CD4-positive, alpha-beta memory T cell (primary cell): ENCODE results near the gene ZNF615. TPM values are rescaled to one million over a fixed set of nuclear protein-coding genes. Genes with fewer than 3 reads are reported as not detected.
"Not testable (repeated sequence)": the region's sequence is repeated elsewhere in the genome, so short reads cannot be mapped to it uniquely, and the experiment has no call there.

Experiments
- CTCF ChIA-PET: fragments of 350-600 bp; sonication (Branson Sonifier 250); formaldehyde crosslinking; loops from one replicate; lab custom pipeline; 2021; ENCODE audit warnings: inconsistent platforms; ENCODE audit not compliant: partially characterized antibody; lab: Charles Lee
- POLR2A ChIA-PET: fragments of 350-600 bp; sonication (Branson Sonifier 250); formaldehyde crosslinking; loops from one replicate; lab custom pipeline; 2021; ENCODE audit not compliant: partially characterized antibody; lab: Charles Lee
- DNase-seq, 5 donors: peaks; one replicate each; pipeline versions ENCODE4 v3.0.0 to v3.0.0-alpha.2; 2020 to 2022; ENCODE audit warnings: mixed read lengths in 1 of 5
- H3K27ac ChIP-seq: one replicate; pipeline ENCODE4 v1.7.0; 2013; ENCODE audit warnings: low read depth, low read length
- H3K27me3 ChIP-seq: 2 replicates; pipeline ENCODE4 v1.7.0; 2013; ENCODE audit warnings: mild to moderate bottlenecking, low read length, moderate library complexity; ENCODE audit not compliant: insufficient read depth
- H3K36me3 ChIP-seq: 2 replicates; pipeline ENCODE4 v1.7.0; 2013; ENCODE audit warnings: mild to moderate bottlenecking, low read length, moderate library complexity; ENCODE audit not compliant: insufficient read depth
- H3K4me1 ChIP-seq: 2 replicates; pipeline ENCODE4 v1.7.0; 2013; ENCODE audit warnings: mild to moderate bottlenecking, low read length, moderate library complexity; ENCODE audit not compliant: insufficient read depth
- H3K4me3 ChIP-seq, 2 donors: one replicate each; pipeline ENCODE4 v1.7.0; 2013; ENCODE audit warnings: low read length in 2 of 2, mild to moderate bottlenecking in 1 of 2
- H3K9me3 ChIP-seq, 2 donors: one replicate each; pipeline ENCODE4 v1.7.0; 2013; ENCODE audit warnings: low read length in 2 of 2, control low read depth in 1 of 2; ENCODE audit not compliant: control insufficient read depth in 1 of 2
- H3K27ac Mint-ChIP-seq, 7 donors: one replicate each; pipeline ENCODE4 v1.8.0; 2020 to 2021; ENCODE audit warnings: mixed read lengths in 7 of 7, mild to moderate bottlenecking in 6 of 7, inconsistent platforms in 3 of 7, moderate library complexity in 3 of 7
- H3K27me3 Mint-ChIP-seq, 2 donors: one replicate each; pipeline ENCODE4 v1.8.0; 2020 to 2021; ENCODE audit warnings: mixed read lengths in 2 of 2
- H3K36me3 Mint-ChIP-seq, 2 donors: one replicate each; pipeline ENCODE4 v1.8.0; 2020 to 2021; ENCODE audit warnings: mixed read lengths in 2 of 2, inconsistent platforms in 1 of 2, mild to moderate bottlenecking in 1 of 2
- H3K4me1 Mint-ChIP-seq, 4 donors: one replicate each; pipeline ENCODE4 v1.8.0; 2020 to 2021; ENCODE audit warnings: mixed read lengths in 4 of 4, mild to moderate bottlenecking in 1 of 4
- H3K4me3 Mint-ChIP-seq, 8 donors: one replicate each; pipeline ENCODE4 v1.8.0; 2020 to 2021; ENCODE audit warnings: mixed read lengths in 8 of 8, mild to moderate bottlenecking in 7 of 8, moderate library complexity in 6 of 8, inconsistent platforms in 3 of 8
- H3K9me3 Mint-ChIP-seq, 8 donors: one replicate each; pipeline ENCODE4 v1.8.0; 2020 to 2021; ENCODE audit warnings: mixed read lengths in 8 of 8, mild to moderate bottlenecking in 5 of 8, inconsistent platforms in 3 of 8, moderate library complexity in 1 of 8
- intact Hi-C: fragments of 100-400 bp; cut with micrococcal nuclease; formaldehyde crosslinking; loops from one replicate; pipeline ENCODE4 v1.15.1; 2023
- polyA plus RNA-seq, 2 donors: library from polyadenylated mRNA; unstranded; fragments of 300-500 nt; fragmentation: Illumina TruSeq; gene quantifications; one replicate each; pipeline ENCODE4 v1.2.3, GENCODE V29; 2021
- total RNA-seq, 2 experiments: library from RNA; stranded (reverse); gene quantifications; one replicate each; pipeline ENCODE4 v1.2.3, GENCODE V29; 2021

The ZNF615 gene
- total and polyA plus RNA-seq, 4 experiments from 2014 or later, result 6.5 to 22.4 (median 15.9) TPM

DNA sequence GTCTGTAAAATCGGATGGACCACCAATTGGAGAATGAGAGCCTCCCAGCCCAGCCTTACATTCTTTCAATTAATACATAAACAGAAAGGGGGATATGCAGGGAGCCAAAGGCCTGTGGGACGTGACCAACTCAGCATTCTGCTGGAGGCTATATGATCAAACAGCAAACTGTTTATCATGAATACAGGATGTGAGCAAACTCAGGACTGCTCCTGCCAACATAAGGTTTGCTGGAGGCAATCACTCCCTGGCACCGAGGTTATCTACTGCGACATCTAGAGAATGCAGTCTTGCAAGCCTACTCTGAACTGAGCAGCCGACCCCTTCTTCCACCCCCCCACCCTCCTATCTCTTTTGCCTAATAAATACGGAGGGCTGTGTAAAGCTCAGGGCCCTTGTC is 27.1 kb downstream of the ZNF615 start:
- H3K27ac ChIP-seq, H3K4me1 ChIP-seq, POLR2A ChIA-PET, H3K4me3 Mint-ChIP-seq, H3K27me3 ChIP-seq, DNase-seq, intact Hi-C loops, CTCF ChIA-PET, H3K27me3 Mint-ChIP-seq, H3K27ac Mint-ChIP-seq, H3K36me3 ChIP-seq: not testable (repeated sequence)
- peaks cover 3 to 93% (median 82%) of the 10 kb centered on the region in 8 donors for H3K9me3 Mint-ChIP-seq
- H3K4me3 ChIP-seq, result peak overlapping the region in 1 of 2 donors; percentile 1
- peaks cover 4 to 59% of the 10 kb centered on the region in 2 donors for H3K9me3 ChIP-seq
- peaks cover 0 to 28% (median 5%) of the 10 kb centered on the region in 4 donors for H3K4me1 Mint-ChIP-seq
- peaks cover 86 to 87% of the 10 kb centered on the region in 2 donors for H3K36me3 Mint-ChIP-seq

DNA sequence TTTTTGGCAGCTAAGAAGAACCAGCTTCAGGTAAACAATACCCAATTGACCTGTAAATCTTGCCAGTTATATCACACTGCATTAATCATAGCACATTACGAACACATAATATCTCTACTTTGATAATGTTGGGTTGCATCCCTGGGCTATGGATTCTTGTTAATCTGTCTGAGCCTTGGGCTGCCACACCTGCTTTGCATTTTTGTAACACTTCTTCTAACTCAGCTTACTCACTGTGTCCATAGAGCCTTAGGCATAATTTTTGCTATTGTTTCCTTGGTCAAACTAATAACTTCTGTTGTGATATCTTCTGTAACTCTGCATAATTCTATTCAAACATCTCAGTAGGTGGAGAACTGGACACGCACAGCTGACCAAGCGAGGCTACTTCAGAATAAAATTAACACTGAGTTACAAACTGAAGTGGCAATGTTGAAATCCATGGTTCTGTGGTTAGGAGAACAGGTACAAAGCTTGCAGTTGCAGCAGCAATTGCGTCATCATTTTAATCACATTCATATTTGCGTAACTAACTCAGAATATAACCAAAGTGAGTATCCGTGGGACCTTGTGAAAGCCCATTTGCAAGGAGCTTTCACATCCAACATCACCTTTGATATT is 27.8 kb downstream of the ZNF615 start:
- no peak overlapping the region for H3K4me3 Mint-ChIP-seq
- no peaks in the 10 kb centered on the region for H3K27me3 Mint-ChIP-seq
- Histone ChIP-seq H3K4me3 (no peak overlapping the region), H3K4me1 (peaks cover 3% of the 10 kb centered on the region), H3K36me3 (peaks cover 10% of the 10 kb centered on the region), H3K9me3 (peaks cover 4 to 55% of the 10 kb centered on the region in 2 donors), H3K27ac (no peak overlapping the region), H3K27me3 (no peaks in the 10 kb centered on the region)
- H3K36me3 Mint-ChIP-seq, result peaks cover 86 to 87% of the 10 kb centered on the region in 2 donors
- no peak overlapping the region for H3K27ac Mint-ChIP-seq
- peaks cover 0 to 23% (median 2%) of the 10 kb centered on the region in 4 donors for H3K4me1 Mint-ChIP-seq
- H3K9me3 Mint-ChIP-seq, result peaks cover 3 to 97% (median 83%) of the 10 kb centered on the region in 8 donors
- DNase-seq, result no peak
- POLR2A ChIA-PET, result no interaction called here
- intact Hi-C loops, result no loop called here
- CTCF ChIA-PET, result no interaction called here

DNA sequence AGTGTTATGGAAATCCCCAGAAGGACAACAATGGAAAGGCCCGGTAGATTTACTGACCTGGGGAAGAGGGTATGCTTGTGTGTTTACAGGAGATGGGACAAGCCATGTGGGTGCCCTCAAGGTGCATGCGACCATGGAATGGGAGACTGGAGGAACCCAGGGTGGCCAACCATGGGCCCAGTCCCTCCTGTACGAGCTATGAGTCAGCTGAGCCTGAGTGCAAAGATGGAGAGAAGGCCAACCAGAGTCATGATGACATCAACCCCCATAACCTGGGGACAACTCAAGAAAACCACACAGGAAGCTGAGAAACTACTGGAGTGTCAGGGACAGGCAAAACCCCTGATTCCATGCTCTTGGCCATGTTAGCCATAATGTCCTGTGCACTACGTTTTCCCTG is 29.1 kb downstream of the ZNF615 start:
- no peak overlapping the region for H3K4me3 ChIP-seq
- Mint-ChIP-seq H3K4me1 (peaks cover 0 to 20% (median 2%) of the 10 kb centered on the region in 4 donors), H3K4me3 (peak overlapping the region in 1 of 8 donors; percentile 18), H3K27ac (no peak overlapping the region), H3K27me3 (no peaks in the 10 kb centered on the region), H3K36me3 (peaks cover 88 to 93% of the 10 kb centered on the region in 2 donors), H3K9me3 (peaks cover 3 to 98% (median 88%) of the 10 kb centered on the region in 8 donors)
- DNase-seq, result no peak
- H3K36me3 ChIP-seq, result peaks cover 19% of the 10 kb centered on the region
- POLR2A ChIA-PET, result no interaction called here
- H3K27ac ChIP-seq, result no peak overlapping the region
- H3K9me3 ChIP-seq, result peaks cover 14 to 66% of the 10 kb centered on the region in 2 donors
- CTCF ChIA-PET, result no interaction called here
- intact Hi-C loops, result no loop called here
- no peaks in the 10 kb centered on the region for H3K27me3 ChIP-seq
- H3K4me1 ChIP-seq, result no peaks in the 10 kb centered on the region

DNA sequence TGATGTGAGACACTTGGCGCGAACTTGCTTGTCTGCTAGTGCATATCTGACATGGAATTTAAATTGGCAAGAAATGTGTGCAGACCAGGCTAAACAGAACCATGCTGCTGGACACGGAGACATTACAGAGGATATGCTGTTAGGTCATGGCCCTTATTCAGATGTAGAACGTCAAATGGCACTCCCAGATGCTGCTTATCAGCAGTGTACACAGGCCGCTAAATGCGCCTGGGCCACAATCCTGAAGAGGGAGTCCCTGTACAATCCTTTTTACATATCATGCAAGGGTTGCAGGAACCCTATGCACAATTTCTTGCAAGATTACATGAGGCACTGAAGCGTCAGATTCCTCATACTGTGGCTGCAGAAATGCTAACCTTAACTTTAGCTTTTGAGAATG is 30.7 kb downstream of the ZNF615 start:
- H3K27me3 Mint-ChIP-seq, result no peaks in the 10 kb centered on the region
- peaks cover 0 to 98% (median 88%) of the 10 kb centered on the region in 8 donors for H3K9me3 Mint-ChIP-seq
- CTCF ChIA-PET, result no interaction called here
- Histone ChIP-seq H3K4me1 (no peaks in the 10 kb centered on the region), H3K4me3 (no peak overlapping the region), H3K36me3 (peaks cover 33% of the 10 kb centered on the region), H3K9me3 (peaks cover 19 to 75% of the 10 kb centered on the region in 2 donors), H3K27me3 (no peaks in the 10 kb centered on the region), H3K27ac (no peak overlapping the region)
- peaks cover 86 to 93% of the 10 kb centered on the region in 2 donors for H3K36me3 Mint-ChIP-seq
- H3K4me3 Mint-ChIP-seq, result peak overlapping the region in 1 of 8 donors; percentile 10
- intact Hi-C loops, result no loop called here
- H3K4me1 Mint-ChIP-seq, result peaks cover 0 to 10% (median 0%) of the 10 kb centered on the region in 4 donors
- POLR2A ChIA-PET, result no interaction called here
- DNase-seq, result no peak
- no peak overlapping the region for H3K27ac Mint-ChIP-seq

DNA sequence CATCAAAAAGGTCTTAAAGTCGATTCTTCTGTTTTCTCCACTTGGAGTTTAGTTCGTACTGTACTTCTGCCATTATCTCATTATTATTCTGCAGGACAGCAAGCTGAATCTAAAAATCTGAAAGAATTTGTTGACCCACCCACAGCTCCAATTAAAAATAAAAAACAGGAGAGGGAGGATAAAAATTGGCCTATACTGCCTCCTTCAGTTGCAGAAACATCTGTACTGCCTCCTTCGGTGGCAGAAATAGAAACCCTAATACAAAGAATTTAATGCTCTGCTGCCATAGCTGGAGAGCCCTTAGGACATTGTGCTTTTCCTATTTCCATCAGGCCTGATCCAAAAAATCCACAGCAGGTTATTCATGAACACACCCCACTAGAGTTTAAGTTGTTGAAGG is 31.2 kb downstream of the ZNF615 start:
- CTCF ChIA-PET, result no interaction called here
- Histone ChIP-seq H3K36me3 (peaks cover 35% of the 10 kb centered on the region), H3K4me1 (no peaks in the 10 kb centered on the region), H3K27ac (no peak overlapping the region), H3K4me3 (no peak overlapping the region), H3K9me3 (peaks cover 22 to 80% of the 10 kb centered on the region in 2 donors), H3K27me3 (no peaks in the 10 kb centered on the region)
- H3K4me3 Mint-ChIP-seq, result no peak overlapping the region
- no peak overlapping the region for H3K27ac Mint-ChIP-seq
- H3K36me3 Mint-ChIP-seq, result peaks cover 86 to 95% of the 10 kb centered on the region in 2 donors
- DNase-seq, result no peak
- POLR2A ChIA-PET, result no interaction called here
- no peaks in the 10 kb centered on the region for H3K27me3 Mint-ChIP-seq
- intact Hi-C loops, result no loop called here
- H3K4me1 Mint-ChIP-seq, result peaks cover 0 to 10% (median under 1%) of the 10 kb centered on the region in 4 donors
- H3K9me3 Mint-ChIP-seq, result peaks cover 0 to 99% (median 89%) of the 10 kb centered on the region in 8 donors

DNA sequence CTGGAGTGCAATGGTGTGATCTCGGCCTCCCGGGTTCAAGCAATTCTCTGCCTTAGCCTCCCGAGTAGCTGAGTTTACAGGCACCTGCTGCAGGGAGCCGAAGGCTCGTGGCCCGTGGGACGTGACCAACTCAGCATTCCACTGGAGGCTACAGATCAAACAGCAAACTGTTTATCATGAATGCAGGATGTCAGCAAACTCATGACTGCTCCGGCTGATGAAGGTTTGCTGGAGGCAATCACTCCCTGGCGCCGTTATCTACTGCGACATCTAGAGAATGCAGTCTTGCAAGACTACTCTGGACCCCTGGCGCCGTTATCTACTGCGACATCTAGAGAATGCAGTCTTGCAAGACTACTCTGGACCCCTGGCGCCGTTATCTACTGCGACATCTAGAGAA is 32.2 kb downstream of the ZNF615 start:
- H3K27ac ChIP-seq, POLR2A ChIA-PET, H3K27me3 ChIP-seq, DNase-seq, CTCF ChIA-PET, H3K27me3 Mint-ChIP-seq, intact Hi-C loops, H3K4me1 ChIP-seq, H3K27ac Mint-ChIP-seq, H3K4me3 Mint-ChIP-seq, H3K4me3 ChIP-seq: not testable (repeated sequence)
- Mint-ChIP-seq H3K36me3 (peaks cover 87 to 95% of the 10 kb centered on the region in 2 donors), H3K4me1 (peaks cover 0 to 10% (median under 1%) of the 10 kb centered on the region in 4 donors), H3K9me3 (peaks cover 0 to 99% (median 91%) of the 10 kb centered on the region in 8 donors)
- Histone ChIP-seq H3K36me3 (peaks cover 46% of the 10 kb centered on the region), H3K9me3 (peaks cover 32 to 85% of the 10 kb centered on the region in 2 donors)

DNA sequence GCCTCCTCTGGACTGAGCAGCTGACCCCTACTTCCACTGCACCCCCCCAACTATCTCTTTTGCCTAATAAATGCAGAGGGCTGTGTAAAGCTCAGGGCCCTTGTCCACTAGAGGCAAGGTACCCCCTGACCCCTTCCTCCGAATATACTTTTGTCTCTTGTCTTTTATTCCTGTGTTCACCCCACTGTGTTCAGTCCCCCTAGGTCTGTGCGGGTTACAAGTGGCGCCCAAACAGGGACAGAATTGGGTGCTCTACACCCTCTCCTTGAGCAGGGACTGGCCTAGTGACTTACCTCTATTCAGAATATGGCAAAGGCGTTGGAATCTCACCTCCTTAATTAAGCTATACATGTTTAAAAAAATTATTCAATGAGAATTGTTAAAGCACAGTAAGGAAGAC is 36.4 kb downstream of the ZNF615 start:
- ChIA-PET CTCF (no interaction called here), POLR2A (no interaction called here)
- no peaks in the 10 kb centered on the region for H3K27me3 Mint-ChIP-seq
- Histone ChIP-seq H3K27me3 (no peaks in the 10 kb centered on the region), H3K36me3 (peaks cover 64% of the 10 kb centered on the region), H3K27ac (no peak overlapping the region), H3K4me3 (peak overlapping the region; percentile 26 to 39), H3K9me3 (peaks cover 36 to 82% of the 10 kb centered on the region in 2 donors), H3K4me1 (no peaks in the 10 kb centered on the region)
- peaks cover 0 to 1% (median 0%) of the 10 kb centered on the region in 4 donors for H3K4me1 Mint-ChIP-seq
- intact Hi-C loops, result no loop called here
- peak in 4 of 5 donors; percentile 7 to 17 (median 11) for DNase-seq
- H3K9me3 Mint-ChIP-seq, result peaks cover 0 to 95% (median 87%) of the 10 kb centered on the region in 8 donors
- peaks cover 74 to 86% of the 10 kb centered on the region in 2 donors for H3K36me3 Mint-ChIP-seq
- H3K4me3 Mint-ChIP-seq, result peak overlapping the region in 3 of 8 donors; percentile 36 to 49 (median 38)
- H3K27ac Mint-ChIP-seq, result no peak overlapping the region
